Stomach (tissue), 9 donors: ENCODE measurements around the gene FGD1. TPM values are rescaled to one million over a fixed set of nuclear protein-coding genes. Genes with fewer than 3 reads are reported as not detected.

Experiments
- DNase-seq, 2 donors: peaks; one replicate each; pipeline versions ENCODE4 v3.0.0 to v3.0.0-alpha.2; 2013 to 2019
- H3K27ac ChIP-seq, 5 donors: fragments of 200-600 bp in 4 of 5; sonication (generic) in 4 of 5; one replicate each; pipeline ENCODE4 v1.5.1; 2013 to 2019; ENCODE audit warnings: mild to moderate bottlenecking in 1 of 5, moderate library complexity in 1 of 5
- H3K27me3 ChIP-seq, 3 donors: fragments of 200-600 bp; sonication (generic); one replicate each; pipeline ENCODE4 v1.5.1; 2017 to 2019; ENCODE audit warnings: mixed run types in 1 of 3
- H3K36me3 ChIP-seq, 4 donors: fragments of 200-600 bp; sonication (generic); 1 replicate in 3 of 4; 2 replicates in 1 of 4; pipeline ENCODE4 v1.5.1; 2016 to 2019
- H3K4me1 ChIP-seq, 4 donors: fragments of 200-600 bp; sonication (generic); one replicate each; pipeline ENCODE4 v1.5.1; 2016 to 2019
- H3K4me3 ChIP-seq, 4 donors: fragments of 200-600 bp; sonication (generic) in 3 of 4; one replicate each; pipeline ENCODE4 v1.5.1; 2016 to 2019; ENCODE audit warnings: mild to moderate bottlenecking in 1 of 4
- H3K9me3 ChIP-seq, 4 donors: fragments of 200-600 bp; sonication (generic); one replicate each; pipeline ENCODE4 v1.5.1; 2016 to 2019
- EP300 ChIP-seq: sonication (generic); formaldehyde crosslinking; IDR thresholded peaks from one replicate; pipeline ENCODE4 v1.6.1; 2017; ENCODE audit warnings: antibody characterized with exemption
- POLR2A ChIP-seq, 4 donors: fragments of 450-650 bp; IDR thresholded peaks; one replicate each; pipeline ENCODE4 v1.6.1; 2016; ENCODE audit warnings: antibody characterized with exemption in 4 of 4, control low read depth in 2 of 4, mild to moderate bottlenecking in 1 of 4, moderate library complexity in 1 of 4
- POLR2AphosphoS5 ChIP-seq, 3 donors: sonication (generic); formaldehyde crosslinking; IDR thresholded peaks; one replicate each; pipeline ENCODE4 v1.6.1; 2016; ENCODE audit warnings: antibody characterized with exemption in 3 of 3
- WGBS, 5 donors: extraction: QIAGEN DNeasy Blood & Tissue Kit in 3 of 5; methylation state at CpG; one replicate each; pipeline versions ENCODE4 v1.1.5 to v1.1.7; 2013 to 2018; 5-methylcytosine and 5-hydroxymethylcytosine counted together
- intact Hi-C: fragments of 100-400 bp; cut with DNase I; formaldehyde crosslinking; loops from one replicate; pipeline ENCODE4 v1.15.1; 2023; ENCODE audit warnings: low total_unique reads
- polyA plus RNA-seq, 3 donors: library from polyadenylated mRNA; stranded (reverse); fragments of 200-250 nt; gene quantifications; one replicate each; pipeline ENCODE4 v1.2.3, GENCODE V29; 2013
- total RNA-seq, 5 donors: library from RNA; depleted of rRNA; stranded (reverse); fragments of >200 nt; gene quantifications; one replicate each; pipeline versions ENCODE4 v1.1.0 to v1.2.3, GENCODE V29; 2014 to 2016
- TF ChIP-seq, protein P1 (sequence below), 7 experiments: fragments of 450-650 bp in 4 of 7; fragments of 200-600 bp in 3 of 7; sonication (generic) in 3 of 7; IDR thresholded peaks; one replicate each; pipeline ENCODE4 v1.5.1; 2016 to 2019; ENCODE audit warnings: antibody characterized with exemption in 7 of 7, control low read depth in 2 of 7, mild to moderate bottlenecking in 1 of 7
- donor health status: healthy with polysubstance abuse.
- donor health status: Bipolar disorder and iron deficiency.
- donor health status: healthy.

Gene FGD1
- total and polyA plus RNA-seq, 8 donors: 0.76 to 15.9 (median 3.1) TPM; not detected in 1

DNA sequence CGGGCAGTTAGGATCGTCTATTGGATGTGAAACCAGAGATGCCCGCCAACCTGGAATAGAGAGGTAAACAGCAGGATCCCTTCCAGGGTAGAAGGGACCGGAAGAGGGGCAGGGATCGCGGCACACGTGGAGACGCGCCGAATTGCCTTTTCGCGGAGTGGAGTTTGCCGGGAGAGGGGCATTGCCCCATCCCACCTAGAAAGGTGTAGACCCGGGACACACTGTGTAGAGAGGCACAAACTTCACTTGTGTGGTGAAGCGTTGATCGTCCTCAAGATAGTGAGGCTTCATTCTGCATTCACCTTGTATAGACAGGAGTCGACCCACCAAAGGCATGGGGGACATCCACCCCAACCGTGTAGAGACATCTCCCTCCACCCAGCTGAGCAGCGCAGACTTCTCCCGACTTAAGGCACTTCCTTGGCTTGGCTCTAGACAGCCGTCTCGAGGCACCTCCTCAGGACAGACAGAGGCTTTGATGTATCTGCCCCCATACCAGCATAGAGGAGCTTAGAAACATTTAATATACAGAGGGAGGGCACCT, 34.4 kb upstream of the FGD1 start:
- WGBS, 5 donors: 0 to 39% (median 5%) methylated on average over 16 to 22 of the region's 22 CpGs
- peaks cover 9 to 35% (median 16%) of the 10 kb centered on the region in 4 donors for H3K4me1 ChIP-seq
- TF ChIP-seq POLR2AphosphoS5 (IDR thresholded peaks at IDR 0.05) (no peak), POLR2A (IDR thresholded peaks at IDR 0.05) (no peak), EP300 (no peak)
- TF ChIP-seq, protein P1, sequence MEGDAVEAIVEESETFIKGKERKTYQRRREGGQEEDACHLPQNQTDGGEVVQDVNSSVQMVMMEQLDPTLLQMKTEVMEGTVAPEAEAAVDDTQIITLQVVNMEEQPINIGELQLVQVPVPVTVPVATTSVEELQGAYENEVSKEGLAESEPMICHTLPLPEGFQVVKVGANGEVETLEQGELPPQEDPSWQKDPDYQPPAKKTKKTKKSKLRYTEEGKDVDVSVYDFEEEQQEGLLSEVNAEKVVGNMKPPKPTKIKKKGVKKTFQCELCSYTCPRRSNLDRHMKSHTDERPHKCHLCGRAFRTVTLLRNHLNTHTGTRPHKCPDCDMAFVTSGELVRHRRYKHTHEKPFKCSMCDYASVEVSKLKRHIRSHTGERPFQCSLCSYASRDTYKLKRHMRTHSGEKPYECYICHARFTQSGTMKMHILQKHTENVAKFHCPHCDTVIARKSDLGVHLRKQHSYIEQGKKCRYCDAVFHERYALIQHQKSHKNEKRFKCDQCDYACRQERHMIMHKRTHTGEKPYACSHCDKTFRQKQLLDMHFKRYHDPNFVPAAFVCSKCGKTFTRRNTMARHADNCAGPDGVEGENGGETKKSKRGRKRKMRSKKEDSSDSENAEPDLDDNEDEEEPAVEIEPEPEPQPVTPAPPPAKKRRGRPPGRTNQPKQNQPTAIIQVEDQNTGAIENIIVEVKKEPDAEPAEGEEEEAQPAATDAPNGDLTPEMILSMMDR (IDR thresholded peaks at IDR 0.05): no peak
- peak overlapping the region; percentile 57 to 82 (median 70) for H3K4me3 ChIP-seq
- H3K36me3 ChIP-seq: peaks cover 0 to 9% (median 5%) of the 10 kb centered on the region in 4 donors
- intact Hi-C loops: no loop called here
- no peaks in the 10 kb centered on the region for H3K9me3 ChIP-seq
- peak overlapping the region; percentile 66 to 90 (median 77) for H3K27ac ChIP-seq
- DNase-seq: no peak
- no peaks in the 10 kb centered on the region for H3K27me3 ChIP-seq

DNA sequence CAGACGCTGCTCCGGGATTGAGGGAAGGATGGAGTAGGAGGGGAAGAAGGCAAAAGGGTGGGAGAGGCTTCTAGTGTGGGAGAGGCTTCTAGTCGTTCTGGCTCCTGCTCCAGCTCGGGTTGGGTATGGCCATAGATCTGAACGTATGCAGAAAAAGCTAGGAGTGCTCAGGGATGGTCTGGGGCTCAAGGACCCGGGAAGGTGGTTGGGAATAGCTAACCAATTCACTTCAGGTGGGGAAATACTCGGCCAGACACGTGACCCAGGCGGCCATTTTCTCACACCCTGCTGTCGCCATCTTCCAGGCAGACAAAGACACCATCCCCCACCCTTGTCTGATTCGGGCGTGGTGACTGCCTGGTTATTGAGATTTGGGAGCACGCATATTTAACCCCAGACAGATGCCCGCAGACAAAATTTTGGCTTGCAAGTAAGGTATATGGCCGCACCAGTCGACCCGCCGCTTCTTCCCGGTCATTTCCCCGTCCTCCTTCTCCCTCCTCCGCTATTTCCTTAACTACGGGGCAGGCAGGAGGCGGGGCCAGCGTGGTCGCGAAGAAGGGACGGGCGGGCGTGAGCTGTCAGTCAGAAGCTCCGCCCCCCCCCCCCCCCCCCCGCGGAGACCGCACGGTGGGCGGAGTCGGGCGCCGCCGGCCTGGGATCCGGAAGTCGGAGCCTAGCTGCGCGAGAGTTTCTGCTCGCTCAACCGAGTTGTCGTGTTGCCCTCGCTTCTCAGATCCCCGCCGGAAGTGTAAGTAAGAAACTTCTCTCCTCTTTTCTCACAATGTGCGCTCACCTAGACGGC, 33.7 kb upstream of the FGD1 start, which contains the start of gene GNL3L:
Gene GNL3L, plus strand, starts transcription at position 668 of the 805 bp plus-strand sequence. CDS start 2,348 bp downstream, outside the sequence.
- 4 to 46% (median 10%) methylated on average over 23 to 40 of the region's 51 CpGs for WGBS, 5 donors

DNA sequence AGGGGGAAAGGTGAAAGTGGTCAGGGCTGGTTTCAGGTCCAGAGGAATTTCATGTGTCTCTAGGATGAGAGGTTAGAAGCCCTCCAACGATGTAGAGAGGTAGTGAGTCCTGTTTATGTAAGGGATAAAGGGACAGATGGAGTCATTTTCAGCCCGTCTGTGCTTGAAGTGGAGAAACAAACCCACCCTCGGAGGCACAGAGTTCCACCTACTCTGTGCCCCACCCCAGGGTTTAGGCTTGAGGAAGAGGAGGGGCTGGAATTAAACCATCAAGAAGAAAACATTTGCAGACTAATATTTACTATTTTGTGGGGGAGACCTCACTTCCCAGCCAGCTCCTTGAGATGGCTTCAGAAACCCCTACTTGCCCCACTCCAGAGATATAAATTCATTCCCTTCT, 33.1 kb upstream of the FGD1 start:
- Histone ChIP-seq H3K36me3 (peaks cover 0 to 9% (median 2%) of the 10 kb centered on the region in 4 donors), H3K27me3 (no peaks in the 10 kb centered on the region), H3K4me1 (peaks cover 9 to 24% (median 16%) of the 10 kb centered on the region in 4 donors), H3K4me3 (peak overlapping the region; percentile 57 to 82 (median 70)), H3K9me3 (no peaks in the 10 kb centered on the region), H3K27ac (peak overlapping the region in 4 of 5 donors; percentile 77 to 90 (median 82))
- 52 to 65% (median 64%) methylated on average over 3 of the region's 3 CpGs for WGBS, 5 donors
- DNase-seq: peak in 1 of 2 donors; percentile 7
- intact Hi-C loops: no loop called here
- TF ChIP-seq EP300: no peak
- TF ChIP-seq, protein P1 (IDR thresholded peaks at IDR 0.05): no peak
- no peak for TF ChIP-seq POLR2A (IDR thresholded peaks at IDR 0.05)

More for the DNA sequence above, 33.7 kb upstream of the FGD1 start, which contains the start of gene GNL3L:
- Histone ChIP-seq H3K36me3 (peaks cover 0 to 9% (median 5%) of the 10 kb centered on the region in 4 donors), H3K4me1 (peaks cover 9 to 30% (median 16%) of the 10 kb centered on the region in 4 donors), H3K9me3 (no peaks in the 10 kb centered on the region), H3K27ac (peak within 1 kb of the TSS; percentile 77 to 90 (median 82)), H3K27me3 (no peaks in the 10 kb centered on the region), H3K4me3 (peak within 1 kb of the TSS; percentile 57 to 82 (median 70))
- peak; percentile 87 to 96 for DNase-seq
- intact Hi-C loops: no loop called here
- TF ChIP-seq POLR2A (IDR thresholded peaks at IDR 0.05) (no peak), POLR2AphosphoS5 (IDR thresholded peaks at IDR 0.05) (peak in 2 of 3 donors; percentile 53 to 61)
- TF ChIP-seq, protein P1 (IDR thresholded peaks at IDR 0.05): no peak

DNA sequence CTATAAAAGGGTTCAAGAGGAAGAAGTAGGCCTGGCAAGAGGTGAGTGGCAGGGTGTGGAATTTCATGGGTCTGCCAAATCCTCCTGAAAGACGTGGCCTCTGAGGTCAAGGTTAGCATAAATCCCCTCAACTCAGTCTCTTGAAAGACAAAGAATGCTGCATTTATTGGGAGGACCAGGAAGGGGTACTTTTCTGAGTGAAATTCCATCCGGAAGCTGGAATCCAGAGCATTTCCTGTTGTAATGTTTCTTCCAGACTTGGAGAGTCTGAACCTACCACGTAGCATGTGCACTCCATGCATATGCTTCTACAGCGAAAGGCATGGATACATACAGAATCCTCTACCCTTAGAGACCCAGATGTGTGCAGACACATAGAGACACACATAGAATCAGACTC, 13.4 kb upstream of the FGD1 start:
- 47 to 67% (median 62%) methylated on average over 3 to 4 of the region's 4 CpGs for WGBS, 5 donors
- Histone ChIP-seq H3K9me3 (peaks cover 0 to 10% (median 5%) of the 10 kb centered on the region in 4 donors), H3K27me3 (no peaks in the 10 kb centered on the region), H3K27ac (no peak overlapping the region), H3K4me3 (no peak overlapping the region), H3K36me3 (no peaks in the 10 kb centered on the region), H3K4me1 (no peaks in the 10 kb centered on the region)
- TF ChIP-seq POLR2A (IDR thresholded peaks at IDR 0.05): no peak
- TF ChIP-seq, protein P1 (IDR thresholded peaks at IDR 0.05): no peak
- no peak for TF ChIP-seq EP300
- no peak for TF ChIP-seq POLR2AphosphoS5 (IDR thresholded peaks at IDR 0.05)
- peak in 1 of 2 donors; percentile 8 for DNase-seq
- intact Hi-C loops: no loop called here
